Omental fat pad (tissue), 4 donors: ENCODE data around the gene SPTAN1. TPM values are rescaled to one million over a fixed set of nuclear protein-coding genes. Genes with fewer than 3 reads are reported as not detected.

ENCODE experiments used
- ATAC-seq: fragments of 150-250 bp; one replicate; pipeline ENCODE4 v1.9.1; 2016; ENCODE audit warnings: mild to moderate bottlenecking, moderate library complexity; ENCODE audit not compliant: low FRiP score
- DNase-seq: peaks from one replicate; pipeline ENCODE4 v3.0.0-alpha.2; 2019; ENCODE audit warnings: low spot score
- CTCF ChIP-seq, 3 donors: fragments of 450-650 bp; IDR thresholded peaks; one replicate each; pipeline ENCODE4 v1.5.1; 2016 to 2017; ENCODE audit warnings: antibody characterized with exemption in 3 of 3, mild to moderate bottlenecking in 3 of 3, moderate library complexity in 2 of 3
- total RNA-seq, 4 donors: library from RNA; depleted of rRNA; stranded (reverse); fragments of >200 nt; gene quantifications; one replicate each; pipeline ENCODE4 v1.1.0, GENCODE V29; 2016

The SPTAN1 gene
- total RNA-seq, 4 donors from 2014 or later: 231 to 381 (median 300) TPM

- ATAC-seq (peak; percentile 41), DNase-seq (no peak)
- TF ChIP-seq CTCF (IDR thresholded peaks at IDR 0.05): no peak
Measured at GRCh38 chr9:128523199-128523925, 29.0 kb upstream of the SPTAN1 start.

- DNase-seq: no peak
- no peak for TF ChIP-seq CTCF (IDR thresholded peaks at IDR 0.05)
Measured at GRCh38 chr9:128526720-128527119, 25.7 kb upstream of the SPTAN1 start.

GRCh38 chr9:128528445-128529160 is 23.8 kb upstream of the SPTAN1 start:
- no peak for ATAC-seq
- no peak for DNase-seq
- no peak for TF ChIP-seq CTCF (IDR thresholded peaks at IDR 0.05)

More at GRCh38 chr9:128526720-128527119, 25.7 kb upstream of the SPTAN1 start:
- ATAC-seq: no peak

- TF ChIP-seq CTCF (IDR thresholded peaks at IDR 0.05): no peak
- ATAC-seq (no peak), DNase-seq (no peak)
Measured at GRCh38 chr9:128529191-128529590, 23.2 kb upstream of the SPTAN1 start.

GRCh38 chr9:128532581-128532980 is 19.8 kb upstream of the SPTAN1 start:
- DNase-seq: no peak
- TF ChIP-seq CTCF (IDR thresholded peaks at IDR 0.05): no peak
- ATAC-seq: no peak

GRCh38 chr9:128540634-128541360 is 11.6 kb upstream of the SPTAN1 start:
- TF ChIP-seq CTCF (IDR thresholded peaks at IDR 0.05): no peak
- no peak for DNase-seq
- ATAC-seq: peak; percentile 44
